Bronchial epithelial cell (primary cell): Measurements from ENCODE around the gene CACNA1H. TPM values are rescaled to one million over a fixed set of nuclear protein-coding genes. Genes with fewer than 3 reads are reported as not detected.

Experiments used
- DNase-seq: peaks from one replicate; pipeline ENCODE4 v3.0.0-alpha.2; 2010; ENCODE audit warnings: low read depth
- FAIRE-seq: peaks from 2 replicates; lab custom pipeline; 2011; peaks lifted over from hg19 to GRCh38; lab: Jason Lieb, UNC
- H3K27me3 ChIP-seq: 2 replicates; pipeline ENCODE4 v1.5.1; 2011; ENCODE audit warnings: low read length; ENCODE audit not compliant: control insufficient read depth, insufficient read depth
- H3K36me3 ChIP-seq: 2 replicates; pipeline ENCODE4 v1.5.1; 2011; ENCODE audit warnings: low read length; ENCODE audit not compliant: control insufficient read depth, insufficient read depth
- H3K4me3 ChIP-seq: 2 replicates; pipeline ENCODE4 v1.5.1; 2011; ENCODE audit warnings: mild to moderate bottlenecking, low read depth, low read length, control low read depth
- CTCF ChIP-seq: IDR thresholded peaks from 2 replicates; pipeline ENCODE4 v1.5.1; 2011; ENCODE audit warnings: mild to moderate bottlenecking, moderate library complexity, low read length, control low read depth, inconsistent platforms; ENCODE audit not compliant: insufficient read depth, severe bottlenecking
- total RNA-seq: library from RNA; depleted of rRNA; stranded (reverse); fragments of >200 nt; gene quantifications from 2 replicates; pipeline ENCODE4 v1.2.1, GENCODE V29; 2014

The CACNA1H gene
- total RNA-seq, 1 donor from 2014 or later, result not detected

GRCh38 chr16:1127101-1127500 lies 25.8 kb upstream of the CACNA1H start:
- no peak for TF ChIP-seq CTCF
- Histone ChIP-seq H3K36me3 (no peaks in the 10 kb centered on the region), H3K4me3 (no peak overlapping the region), H3K27me3 (no peaks in the 10 kb centered on the region)
- FAIRE-seq (no peak), DNase-seq (no peak)

GRCh38 chr16:1127971-1128715 lies 24.8 kb upstream of the CACNA1H start:
- H3K4me3 ChIP-seq, result no peak overlapping the region
- no peaks in the 10 kb centered on the region for H3K36me3 ChIP-seq
- no peak for TF ChIP-seq CTCF
- no peak for DNase-seq
- no peaks in the 10 kb centered on the region for H3K27me3 ChIP-seq
- FAIRE-seq, result no peak

- no peak for TF ChIP-seq CTCF
- DNase-seq, result no peak
- Histone ChIP-seq H3K36me3 (no peaks in the 10 kb centered on the region), H3K4me3 (no peak overlapping the region), H3K27me3 (no peaks in the 10 kb centered on the region)
- no peak for FAIRE-seq
Observed at GRCh38 chr16:1129106-1129960, 23.6 kb upstream of the CACNA1H start.

- H3K36me3 ChIP-seq, result no peaks in the 10 kb centered on the region
- DNase-seq (no peak), FAIRE-seq (no peak)
- no peak overlapping the region for H3K4me3 ChIP-seq
- TF ChIP-seq CTCF, result no peak
- no peaks in the 10 kb centered on the region for H3K27me3 ChIP-seq
Observed at GRCh38 chr16:1130382-1130781, 22.5 kb upstream of the CACNA1H start.

DNA sequence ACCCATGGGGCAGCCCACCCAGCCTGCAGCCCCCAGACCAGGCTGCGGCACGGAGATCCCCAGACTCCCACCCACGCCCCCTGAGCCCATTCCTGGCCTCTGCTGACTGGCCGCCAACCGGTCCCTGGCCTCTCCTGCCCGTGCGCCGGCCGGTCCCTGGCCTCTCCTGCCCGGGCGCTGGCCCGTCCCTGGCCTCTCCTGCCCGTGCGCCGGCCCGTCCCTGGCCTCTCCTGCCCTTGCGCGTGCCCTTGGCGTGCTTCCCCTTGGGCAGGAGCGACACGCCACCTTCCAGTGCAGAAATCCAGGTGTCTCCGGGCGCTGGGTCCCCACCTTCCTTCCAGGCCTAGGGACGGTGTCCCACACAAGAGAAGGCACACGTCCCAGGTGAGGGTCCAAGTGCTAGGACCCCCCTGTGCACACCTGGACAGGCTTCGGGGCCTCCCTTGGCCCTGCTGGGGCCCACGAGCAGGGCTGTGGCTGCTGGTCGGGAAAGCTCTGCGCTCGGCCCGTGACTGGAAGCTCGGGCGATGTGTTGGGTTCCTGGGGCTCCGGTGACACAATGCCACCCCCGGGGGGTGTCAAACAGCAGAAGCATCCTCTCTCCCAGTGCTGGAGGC lies 21.4 kb upstream of the CACNA1H start:
- Histone ChIP-seq H3K36me3 (no peaks in the 10 kb centered on the region), H3K4me3 (no peak overlapping the region), H3K27me3 (no peaks in the 10 kb centered on the region)
- DNase-seq, result no peak
- TF ChIP-seq CTCF, result no peak
- FAIRE-seq, result no peak
